Keratinocyte (primary cell): ENCODE measurements around the gene P3H1.

ENCODE experiments used
- CTCF ChIP-seq, 3 experiments: IDR thresholded peaks in 1 of 3; conservative IDR thresholded peaks in 1 of 3; optimal IDR thresholded peaks in 1 of 3; 2 replicates in 2 of 3; 3 replicates in 1 of 3; pipeline versions ENCODE3 to v1.5.1; 2011; ENCODE audit warnings: low read length in 3 of 3, mild to moderate bottlenecking in 3 of 3, moderate library complexity in 2 of 3, control low read depth in 1 of 3, inconsistent platforms in 1 of 3; ENCODE audit not compliant: insufficient read depth in 2 of 3; ENCODE audit errors: extremely low read depth in 1 of 3
- EZH2 ChIP-seq: IDR thresholded peaks from one replicate; pipeline ENCODE4 v1.6.1; 2012; ENCODE audit warnings: inconsistent platforms, mild to moderate bottlenecking, low read length, moderate library complexity

DNA sequence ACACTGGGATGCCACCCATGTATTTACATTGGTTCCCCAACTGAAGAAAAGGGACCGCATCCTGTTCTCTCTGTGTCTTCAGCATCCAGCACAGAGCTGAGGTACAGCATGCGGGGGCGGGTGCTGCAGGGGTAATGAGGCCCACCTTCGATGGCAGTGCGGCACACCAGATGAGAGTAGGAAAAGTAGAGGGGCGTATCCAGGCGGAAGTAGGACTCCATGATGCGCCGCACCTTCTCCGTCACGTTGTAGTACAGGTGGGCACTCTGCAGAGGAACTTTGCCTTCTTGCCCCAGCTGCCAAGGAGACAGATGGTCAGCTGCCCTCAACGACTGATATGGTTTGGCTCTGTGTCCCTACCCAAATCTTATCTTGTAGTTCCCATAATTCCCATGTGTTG is 16.8 kb downstream of the P3H1 start:
- TF ChIP-seq CTCF (optimal IDR thresholded peaks at IDR 0.05 in 1 of 3, IDR thresholded peaks at IDR 0.05 in 1 of 3, conservative IDR thresholded peaks at IDR 0.05 in 1 of 3; ENCODE audit: extremely low read depth in 1 of 3, insufficient read depth in 2 of 3, low read length in 3 of 3) (no peak), EZH2 (no peak)
